Uterus (tissue), 2 donors: Measurements from ENCODE around the gene ECHS1.

Experiments
- CTCF ChIP-seq, 4 experiments: fragments of 200-600 bp in 2 of 4; fragments of 450-650 bp in 2 of 4; sonication (generic) in 2 of 4; IDR thresholded peaks; one replicate each; pipeline ENCODE4 v1.5.1; 2016 to 2019; ENCODE audit warnings: antibody characterized with exemption in 4 of 4, mild to moderate bottlenecking in 2 of 4, moderate library complexity in 1 of 4
- POLR2A ChIP-seq, 2 donors: fragments of 450-650 bp; IDR thresholded peaks; one replicate each; pipeline ENCODE4 v1.6.1; 2016; ENCODE audit warnings: antibody characterized with exemption in 2 of 2, mild to moderate bottlenecking in 1 of 2, moderate library complexity in 1 of 2

- no peak for TF ChIP-seq CTCF (IDR thresholded peaks at IDR 0.05)
- no peak for TF ChIP-seq POLR2A (IDR thresholded peaks at IDR 0.05)
Measured at GRCh38 chr10:133315847-133316246, 57.3 kb downstream of the ECHS1 start.
